ENCODE data around the gene VPS25.

The VPS25 gene

GRCh38 chr17:42803074-42803883 lies 30.0 kb downstream of the VPS25 start:
- H3K9me3 ChIP-seq (ENCODE audit: control insufficient read depth, insufficient read depth, low read depth, low read length) = no peaks in the 10 kb centered on the region
- ChIA-PET POLR2A (interaction anchor here (0.6 to 2.2 kb wide), 7 partner anchors 13 to 195 kb away, joined by 3 to 6 read pairs (median 3); partner anchors contain the start of genes BECN1, PSME3 and RPL27), CTCF (interaction anchor here (0.6 to 3.7 kb wide), 8 partner anchors 11 to 83 kb away, joined by 3 to 36 read pairs (median 4); partner anchors contain the start of genes AOC2 and BECN1)
- H3K4me3 ChIP-seq (ENCODE audit: low read depth, low read length) = no peak overlapping the region
- peaks cover 10% of the 10 kb centered on the region for H3K4me1 ChIP-seq (ENCODE audit: control insufficient read depth, insufficient read depth, low read length)
- no peak overlapping the region for H3K27ac ChIP-seq (ENCODE audit: extremely low read depth, low read depth, low read length)
- peak; percentile 74 for TF ChIP-seq GLIS1 (tag by site-specific recombination; IDR thresholded peaks at IDR 0.05)
- peak; percentile 96 for TF ChIP-seq ZIC2 (tag by site-specific recombination; IDR thresholded peaks at IDR 0.05)
- no peak for TF ChIP-seq ZNF148 (tag by site-specific recombination; IDR thresholded peaks at IDR 0.05; ENCODE audit: borderline replicate concordance)
- no peak for TF ChIP-seq ZNF837 (tag by site-specific recombination; IDR thresholded peaks at IDR 0.05)
- TF ChIP-seq, protein P1, sequence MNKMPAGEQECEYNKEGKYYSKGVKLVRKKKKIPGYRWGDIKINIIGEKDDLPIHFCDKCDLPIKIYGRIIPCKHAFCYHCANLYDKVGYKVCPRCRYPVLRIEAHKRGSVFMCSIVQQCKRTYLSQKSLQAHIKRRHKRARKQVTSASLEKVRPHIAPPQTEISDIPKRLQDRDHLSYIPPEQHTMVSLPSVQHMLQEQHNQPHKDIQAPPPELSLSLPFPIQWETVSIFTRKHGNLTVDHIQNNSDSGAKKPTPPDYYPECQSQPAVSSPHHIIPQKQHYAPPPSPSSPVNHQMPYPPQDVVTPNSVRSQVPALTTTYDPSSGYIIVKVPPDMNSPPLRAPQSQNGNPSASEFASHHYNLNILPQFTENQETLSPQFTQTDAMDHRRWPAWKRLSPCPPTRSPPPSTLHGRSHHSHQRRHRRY (tag by site-specific recombination; IDR thresholded peaks at IDR 0.05) = no peak
- peaks cover 0 to 4% of the 10 kb centered on the region in 2 experiments; a peak in 1 of 3 replicates for H3K36me3 ChIP-seq (ENCODE audit: control insufficient read depth in 2 of 2, insufficient read depth in 1 of 2, low read length in 2 of 2)

- Histone ChIP-seq H3K4me1 (ENCODE audit: control insufficient read depth, insufficient read depth, low read length) (peaks cover 10% of the 10 kb centered on the region), H3K27ac (ENCODE audit: extremely low read depth, low read depth, low read length) (no peak overlapping the region), H3K36me3 (ENCODE audit: control insufficient read depth in 2 of 2, insufficient read depth in 1 of 2, low read length in 2 of 2) (peaks cover 5 to 19% of the 10 kb centered on the region in 2 experiments), H3K9me3 (ENCODE audit: control insufficient read depth, insufficient read depth, low read depth, low read length) (no peaks in the 10 kb centered on the region), H3K4me3 (ENCODE audit: low read depth, low read length) (no peak overlapping the region)
- ChIA-PET POLR2A (interaction anchor here (1.8 to 2.0 kb wide), 2 partner anchors 10 to 19 kb away, joined by 5 to 6 read pairs; partner anchors contain the start of gene BECN1), CTCF (interaction anchor here (0.5 to 1.5 kb wide), 5 partner anchors 14 to 125 kb away, joined by 3 to 4 read pairs (median 4); partner anchors contain the start of gene BECN1)
- TF ChIP-seq ZNF830 (tag by site-specific recombination; IDR thresholded peaks at IDR 0.05; ENCODE audit: low read depth) (no peak), ZNF423 (tag by site-specific recombination; IDR thresholded peaks at IDR 0.05) (no peak), ZFP37 (tag by site-specific recombination; IDR thresholded peaks at IDR 0.05) (no peak)
These were observed 31.7 kb downstream of the VPS25 start for GRCh38 chr17:42804918-42805367.

- H3K9me3 ChIP-seq (ENCODE audit: control insufficient read depth, insufficient read depth, low read depth, low read length) = no peaks in the 10 kb centered on the region
- no peak overlapping the region for H3K4me3 ChIP-seq (ENCODE audit: low read depth, low read length)
- peaks cover 18 to 32% of the 10 kb centered on the region in 2 experiments for H3K36me3 ChIP-seq (ENCODE audit: control insufficient read depth in 2 of 2, insufficient read depth in 1 of 2, low read length in 2 of 2)
- TF ChIP-seq ZNF629 (tag by site-specific recombination; IDR thresholded peaks at IDR 0.05) = no peak
- no peak for TF ChIP-seq ZNF132 (tag by site-specific recombination; IDR thresholded peaks at IDR 0.05; ENCODE audit: borderline replicate concordance)
- POLR2A ChIA-PET = interaction anchor here (0.5 to 2.0 kb wide), 4 partner anchors 9 to 332 kb away, joined by 3 to 6 read pairs (median 4); partner anchors contain the start of gene BECN1
- H3K27ac ChIP-seq (ENCODE audit: extremely low read depth, low read depth, low read length) = no peak overlapping the region
- peaks cover 10% of the 10 kb centered on the region for H3K4me1 ChIP-seq (ENCODE audit: control insufficient read depth, insufficient read depth, low read length)
- CTCF ChIA-PET = interaction anchor here (1.5 to 2.9 kb wide), 3 partner anchors 14 to 18 kb away, joined by 4 to 13 read pairs (median 4); partner anchors contain the start of gene BECN1
These were observed 33.0 kb downstream of the VPS25 start for GRCh38 chr17:42806249-42806648.

- Histone ChIP-seq H3K4me1 (ENCODE audit: control insufficient read depth, insufficient read depth, low read length) (no peaks in the 10 kb centered on the region), H3K27ac (ENCODE audit: extremely low read depth, low read depth, low read length) (no peak overlapping the region), H3K9me3 (ENCODE audit: control insufficient read depth, insufficient read depth, low read depth, low read length) (no peaks in the 10 kb centered on the region), H3K36me3 (ENCODE audit: control insufficient read depth in 2 of 2, insufficient read depth in 1 of 2, low read length in 2 of 2) (peaks cover 43 to 55% of the 10 kb centered on the region in 2 experiments), H3K4me3 (ENCODE audit: low read depth, low read length) (no peak overlapping the region)
- CTCF ChIA-PET = interaction anchor here (0.9 to 3.6 kb wide), 2 partner anchors 12 to 46 kb away, joined by 3 to 46 read pairs; partner anchors contain the start of gene BECN1
- TF ChIP-seq ZNF280D (tag by site-specific recombination; IDR thresholded peaks at IDR 0.05) (no peak), SCRT2 (tag by site-specific recombination; IDR thresholded peaks at IDR 0.05) (0 out of 2 replicates have a peak, but pooled peaks have one; percentile 37)
- POLR2A ChIA-PET = interaction anchor here (1.1 kb wide), 1 partner anchor 15 kb away, joined by 4 read pairs; the partner anchor contains the start of gene BECN1
These were observed 36.0 kb downstream of the VPS25 start for GRCh38 chr17:42809250-42809649.
